ENCODE results near the gene ALPG.
"Not testable (repeated sequence)": the region's sequence is repeated elsewhere in the genome, so short reads cannot be mapped to it uniquely, and the experiment has no call there.

ALPG gene

DNA sequence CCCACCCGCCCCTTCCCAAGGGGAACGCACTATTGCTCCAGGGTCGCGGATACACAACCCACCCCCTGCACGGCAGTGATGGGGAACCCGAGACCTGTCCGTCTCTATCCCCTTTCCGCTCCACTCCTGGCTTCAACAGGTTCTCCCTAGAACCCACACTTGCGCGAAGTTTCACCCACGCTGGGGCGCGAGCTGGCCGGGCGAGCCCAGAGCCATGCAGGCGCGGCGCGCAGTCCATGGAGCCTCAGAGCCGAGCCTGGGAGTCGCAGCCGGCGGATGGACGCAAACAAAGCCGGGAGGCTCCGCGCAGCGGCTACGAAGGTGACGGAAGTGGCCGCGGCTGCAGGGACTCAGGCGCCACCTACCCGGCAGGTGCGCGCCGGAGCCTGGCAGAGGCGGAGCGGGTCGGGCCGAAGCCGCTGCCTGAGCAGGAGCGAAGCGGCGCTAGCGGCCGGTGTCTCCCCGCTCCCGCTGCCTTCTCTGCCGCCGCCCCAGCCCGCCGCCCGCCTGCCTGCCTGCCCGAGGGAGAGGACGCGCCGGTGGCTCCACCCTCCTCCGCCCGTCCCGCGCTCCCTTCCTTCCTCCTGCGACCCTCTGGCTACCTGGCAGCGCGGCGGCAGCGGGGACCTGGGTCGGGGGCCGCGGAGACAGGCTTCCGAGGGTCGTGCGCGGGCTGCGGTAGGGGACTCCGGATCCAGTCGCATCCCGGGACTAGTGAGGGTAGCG is 14.0 kb downstream of the ALPG start:
- DNase-seq (ENCODE audit: low read depth): no peak

DNA sequence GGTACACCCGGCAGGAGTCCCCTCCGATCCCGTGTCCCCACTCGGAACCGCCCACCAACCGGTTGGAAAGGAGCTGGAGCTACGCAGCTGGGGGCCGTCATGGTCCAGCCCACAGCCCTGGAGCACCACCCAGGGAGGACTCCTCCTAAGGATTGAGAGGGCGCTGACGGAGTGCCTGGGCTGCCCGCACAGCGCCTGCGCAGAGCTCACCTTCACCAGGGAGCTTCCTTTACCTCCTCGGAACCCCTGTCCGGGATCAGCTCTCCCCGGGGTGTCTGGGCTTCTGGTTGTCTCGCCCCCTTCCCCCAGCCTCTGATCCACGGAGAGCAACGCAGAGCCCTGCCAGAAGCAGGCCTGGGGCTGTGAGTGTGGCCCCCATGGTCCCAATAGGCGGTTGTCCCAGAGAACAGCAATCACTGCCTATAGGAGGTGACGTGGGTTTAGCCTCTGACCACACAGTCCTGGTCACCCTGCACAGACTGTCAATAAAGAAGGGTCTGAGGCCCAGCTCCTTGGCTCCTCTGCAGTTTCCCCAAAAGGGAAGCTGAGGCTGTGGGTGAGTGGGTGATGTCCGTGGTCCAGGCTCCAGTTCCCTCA is 14.6 kb downstream of the ALPG start:
- no peak for DNase-seq (ENCODE audit: low read depth)

DNA sequence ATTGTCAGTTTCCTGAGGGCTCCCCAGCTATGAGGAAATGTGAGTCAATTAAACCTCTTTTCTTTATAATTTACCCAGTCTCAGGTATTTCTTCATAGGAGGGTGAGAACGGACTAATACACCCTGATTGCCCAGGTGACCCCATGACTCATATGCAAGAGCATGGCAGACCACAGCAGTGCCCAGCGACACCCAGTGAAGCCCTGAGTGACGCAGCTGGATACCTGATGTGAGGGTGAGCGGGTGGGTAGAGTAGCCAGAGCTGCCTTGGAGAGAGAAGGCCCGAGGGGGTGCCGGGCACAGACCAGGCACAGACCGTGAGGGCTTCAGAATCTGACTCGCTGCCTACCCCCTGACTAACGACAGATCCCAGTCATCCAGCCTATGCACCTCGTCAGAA is 15.4 kb downstream of the ALPG start:
- no peak for DNase-seq (ENCODE audit: low read depth)

DNA sequence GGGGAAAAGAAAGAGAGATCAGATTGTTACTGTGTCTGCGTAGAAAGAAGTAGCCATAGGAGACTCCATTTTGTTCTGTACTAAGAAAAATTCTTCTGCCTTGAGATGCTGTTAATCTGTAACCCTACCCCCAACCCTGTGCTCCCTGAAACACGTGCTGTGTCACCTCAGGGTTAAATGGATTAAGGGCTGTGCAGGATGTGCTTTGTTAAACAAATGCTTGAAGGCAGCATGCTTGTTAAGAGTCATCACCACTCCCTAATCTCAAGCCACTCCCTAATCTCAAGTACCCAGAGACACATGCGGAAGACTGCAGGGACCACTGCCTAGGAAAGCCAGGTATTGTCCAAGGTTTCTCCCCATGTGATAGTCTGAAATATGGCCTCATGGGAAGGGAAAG is 16.4 kb downstream of the ALPG start:
- not testable (repeated sequence) for DNase-seq (ENCODE audit: low read depth)

DNA sequence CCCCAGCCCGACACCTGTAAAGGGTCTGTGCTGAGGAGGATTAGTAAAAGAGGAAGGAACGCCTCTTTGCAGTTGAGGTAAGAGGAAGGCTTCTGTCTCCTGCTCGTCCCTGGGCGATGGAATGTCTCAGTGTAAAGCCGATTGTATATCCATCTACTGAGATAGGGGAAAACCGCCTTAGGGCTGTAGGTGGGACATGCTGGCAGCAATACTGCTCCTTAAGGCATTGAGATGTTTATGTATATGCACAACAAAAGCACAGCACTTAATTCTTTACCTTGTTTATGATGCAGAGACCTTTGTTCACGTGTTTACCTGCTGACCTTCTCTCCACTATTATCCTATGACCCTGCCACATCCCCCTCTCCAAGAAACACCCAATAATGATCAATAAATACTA is 16.8 kb downstream of the ALPG start:
- not testable (repeated sequence) for DNase-seq (ENCODE audit: low read depth)

DNA sequence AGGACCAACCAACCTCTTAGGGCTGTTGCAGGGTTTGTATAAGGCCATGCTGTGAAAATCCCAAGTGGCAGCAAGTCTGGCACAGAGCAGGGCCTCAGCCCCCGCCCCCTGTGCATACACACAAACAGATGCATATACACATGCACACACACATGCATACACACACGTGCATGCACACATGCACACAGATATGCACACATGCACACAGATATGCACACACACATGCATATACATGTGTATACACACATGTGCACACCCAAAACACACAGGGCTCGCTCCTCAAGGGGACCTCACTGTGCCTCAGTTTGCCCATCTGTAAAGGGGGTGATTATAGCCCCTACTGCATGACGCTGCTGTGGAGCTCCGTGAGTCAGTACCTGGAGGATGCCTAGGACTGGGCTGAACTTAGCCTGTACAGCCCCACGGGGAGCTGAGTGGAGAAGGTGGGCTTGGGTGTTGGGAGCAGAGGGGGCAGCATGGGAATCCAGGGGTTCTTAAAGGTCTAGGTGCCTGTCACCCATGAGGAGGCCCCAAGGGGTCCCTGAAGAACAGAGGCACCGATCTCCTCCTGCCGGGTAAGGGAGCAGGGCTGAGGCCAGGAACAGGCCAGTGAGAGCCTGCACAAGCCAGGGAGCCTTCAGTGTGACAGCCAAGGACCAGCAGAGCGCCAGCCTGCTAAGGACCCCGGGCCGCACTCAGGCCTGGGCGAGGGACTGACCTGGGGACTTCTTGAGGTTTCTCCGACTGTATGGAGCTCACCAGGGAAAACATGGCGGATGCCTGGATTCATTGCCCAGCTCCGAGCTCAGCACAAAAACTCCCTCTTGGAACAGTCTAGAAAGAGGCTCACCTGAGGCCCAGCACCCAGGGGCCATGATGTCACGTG is 25.3 kb downstream of the ALPG start:
- no peak for DNase-seq (ENCODE audit: low read depth)

DNA sequence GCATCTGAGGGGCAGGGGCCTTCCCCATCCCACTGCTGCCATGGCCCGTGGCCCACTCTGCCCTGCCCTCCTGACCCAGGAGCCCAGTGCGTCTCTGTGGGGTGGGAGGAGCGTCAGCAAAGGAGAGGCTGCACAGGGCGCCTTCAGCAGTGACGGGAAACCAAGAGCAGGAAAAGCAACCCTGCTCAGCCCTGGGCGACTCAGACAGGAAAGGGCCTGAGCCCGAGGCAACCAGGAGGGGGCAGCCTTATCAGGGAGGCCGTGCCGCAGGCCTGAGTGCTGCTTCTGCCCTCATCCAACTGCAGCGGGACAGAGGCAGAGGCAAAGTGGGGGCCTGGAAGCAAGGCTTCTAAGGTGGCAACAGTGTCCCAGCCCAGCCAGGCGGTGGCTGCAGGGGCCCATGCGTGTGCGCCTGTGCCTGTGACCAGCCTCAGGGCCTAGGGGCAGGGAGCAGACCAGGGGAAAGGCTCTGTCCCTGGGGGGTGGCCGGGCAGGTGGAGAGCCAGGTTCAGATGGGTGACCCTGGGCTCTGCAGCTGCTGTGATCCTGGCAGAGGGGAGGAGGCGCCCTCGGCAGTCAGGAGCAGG is 26.0 kb downstream of the ALPG start:
- DNase-seq (ENCODE audit: low read depth): no peak

DNA sequence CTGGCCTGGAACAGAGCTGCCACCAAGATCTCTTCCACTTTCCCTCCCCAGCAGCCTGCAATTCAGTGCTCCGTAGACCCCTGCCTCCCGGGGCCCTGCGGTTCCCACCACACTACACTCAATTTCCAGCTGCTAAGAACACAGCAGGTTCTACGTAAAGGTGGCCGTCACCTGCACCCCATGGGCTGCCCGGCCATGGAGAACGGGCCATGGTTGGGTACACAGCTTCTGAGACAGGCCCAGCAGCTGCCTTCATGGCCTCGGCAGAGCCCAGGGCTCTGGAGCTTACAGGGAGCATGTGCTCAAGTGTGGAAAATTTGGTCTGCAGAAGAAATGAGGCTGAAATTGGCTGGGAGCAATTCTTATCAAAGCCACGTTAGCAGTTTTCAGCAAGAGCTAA is 27.0 kb downstream of the ALPG start:
- not testable (repeated sequence) for DNase-seq (ENCODE audit: low read depth)

DNA sequence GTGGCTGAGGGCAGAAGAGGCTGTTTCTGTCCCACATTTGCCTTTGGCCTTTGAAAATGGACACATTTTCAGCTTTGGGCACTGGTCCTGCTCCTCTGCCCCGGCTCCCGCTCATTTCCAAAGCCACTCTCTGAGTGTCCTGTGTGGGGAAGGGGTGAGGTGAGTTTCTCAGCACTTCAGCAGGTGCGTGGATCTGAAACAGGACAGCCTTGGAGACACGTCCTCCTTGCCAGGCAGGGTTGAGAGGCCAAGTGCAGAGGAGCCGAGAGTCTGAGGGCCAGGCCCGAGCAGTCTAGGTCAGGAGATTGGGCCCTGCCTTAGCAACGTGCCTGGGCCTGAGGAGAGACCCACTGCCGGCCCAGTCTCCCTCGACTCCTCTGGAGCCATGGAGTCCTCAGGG is 27.4 kb downstream of the ALPG start:
- DNase-seq (ENCODE audit: low read depth): no peak

DNA sequence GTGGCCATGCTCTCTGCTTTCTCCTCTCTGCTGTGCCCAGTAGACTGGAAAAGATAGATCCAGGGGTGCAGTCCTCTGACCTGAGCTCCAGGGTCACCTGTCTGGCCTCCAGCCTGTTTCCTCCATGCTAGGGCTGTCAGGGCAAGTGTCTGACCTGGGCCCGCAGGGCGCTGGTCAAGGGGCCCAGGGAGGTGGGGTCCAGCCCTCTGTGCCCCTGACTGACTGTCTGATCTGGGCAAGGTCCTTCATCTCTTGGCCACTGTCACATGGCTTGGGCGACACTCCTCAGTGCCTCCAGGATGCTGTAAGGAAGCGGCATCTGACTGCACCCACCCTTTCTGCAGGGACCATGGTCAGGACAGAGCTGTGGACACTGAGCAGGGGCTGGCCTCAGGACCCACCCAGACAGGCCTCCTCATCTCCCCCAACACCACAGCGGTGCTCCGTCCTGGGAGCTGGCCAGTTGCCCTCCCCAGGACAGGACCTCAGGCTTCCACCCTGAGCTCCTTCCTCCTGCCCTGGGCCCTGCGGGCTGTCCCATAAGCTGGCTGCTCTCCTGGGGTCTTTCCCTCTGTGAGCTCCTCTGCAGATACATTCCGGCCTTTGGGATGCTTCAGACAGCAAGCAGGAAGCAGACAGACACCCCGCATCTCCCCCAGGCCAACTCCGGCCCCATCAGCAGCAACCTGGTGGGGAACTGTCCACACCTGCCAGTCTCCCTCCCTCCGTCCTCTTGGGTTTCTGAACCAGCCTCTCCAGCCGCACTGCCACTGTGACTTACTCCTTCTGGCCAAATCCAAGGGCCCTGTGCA is 28.1 kb downstream of the ALPG start:
- no peak for DNase-seq (ENCODE audit: low read depth)

DNA sequence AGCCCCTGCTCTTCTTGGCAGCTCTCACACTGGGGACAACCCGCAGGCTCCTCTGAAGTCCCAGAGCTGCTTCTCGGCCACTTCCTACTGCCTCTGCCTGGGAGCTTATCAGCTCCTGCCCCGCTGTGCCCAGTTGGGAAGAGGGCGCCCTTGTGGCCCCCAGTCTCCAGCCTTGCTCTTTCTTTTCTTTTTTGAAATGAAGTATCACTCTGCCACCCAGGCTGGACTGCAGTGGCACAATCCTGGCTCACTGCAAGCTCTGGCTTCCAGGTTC is 28.7 kb downstream of the ALPG start:
- no peak for DNase-seq (ENCODE audit: low read depth)

DNA sequence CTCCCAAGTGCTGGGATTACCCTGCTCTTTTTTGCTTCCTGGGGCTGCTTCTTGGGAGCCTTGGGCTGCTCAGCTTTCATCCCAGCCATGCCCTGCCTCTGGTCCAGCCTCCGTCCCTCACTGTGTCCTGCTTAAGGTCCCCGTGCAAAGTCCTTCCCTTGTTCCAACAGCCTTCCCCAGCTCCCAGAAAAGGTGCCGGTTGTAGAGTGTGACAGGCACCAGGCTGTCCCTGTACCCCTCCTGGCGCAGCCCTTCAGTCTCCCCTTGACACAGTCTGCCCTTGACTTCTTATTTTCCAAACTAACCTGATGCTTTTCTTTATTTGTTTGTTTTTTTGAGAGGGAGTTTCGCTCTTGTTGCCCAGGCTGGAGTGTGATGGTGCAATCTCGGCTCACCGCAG is 29.2 kb downstream of the ALPG start:
- DNase-seq (ENCODE audit: low read depth): no peak

DNA sequence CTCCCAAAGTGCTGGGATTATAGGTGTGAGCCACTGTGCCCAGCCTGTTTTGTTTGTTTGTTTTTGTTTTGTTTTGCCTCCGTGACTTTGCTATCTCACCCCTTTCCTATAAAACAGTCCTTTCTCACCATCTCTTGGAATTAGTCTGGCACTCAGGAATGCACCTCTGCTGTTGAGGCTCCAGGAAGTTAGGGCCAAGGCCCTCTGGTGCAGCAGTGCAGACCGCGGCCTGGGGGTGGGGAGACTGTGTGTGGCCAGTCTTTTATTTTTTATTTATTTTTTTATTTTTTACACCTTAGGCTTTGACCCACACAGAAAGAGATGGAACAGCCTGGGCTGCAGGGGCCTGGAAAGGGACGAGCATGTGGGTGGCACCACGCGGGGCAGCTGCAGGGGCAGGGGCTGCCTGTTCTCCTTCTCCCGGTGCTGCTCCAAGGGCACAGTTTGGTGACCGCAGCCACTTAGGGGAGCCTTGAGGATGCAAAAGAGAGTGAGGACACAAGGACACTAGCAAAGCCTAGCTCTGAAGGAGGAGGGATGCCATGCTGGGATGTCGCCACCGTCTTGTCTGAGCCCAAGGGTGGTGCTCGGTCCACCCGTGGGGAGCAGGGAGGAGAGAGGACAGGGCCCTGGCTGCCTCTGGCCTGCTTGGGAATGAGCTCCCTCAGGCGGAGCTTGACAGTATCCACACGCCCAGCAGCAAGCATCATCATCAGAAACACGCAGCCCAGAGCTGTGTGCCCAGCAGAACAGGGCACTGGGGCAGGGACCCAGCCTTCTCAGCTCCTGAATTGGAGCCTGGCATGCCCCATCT is 29.9 kb downstream of the ALPG start:
- DNase-seq (ENCODE audit: low read depth): no peak

DNA sequence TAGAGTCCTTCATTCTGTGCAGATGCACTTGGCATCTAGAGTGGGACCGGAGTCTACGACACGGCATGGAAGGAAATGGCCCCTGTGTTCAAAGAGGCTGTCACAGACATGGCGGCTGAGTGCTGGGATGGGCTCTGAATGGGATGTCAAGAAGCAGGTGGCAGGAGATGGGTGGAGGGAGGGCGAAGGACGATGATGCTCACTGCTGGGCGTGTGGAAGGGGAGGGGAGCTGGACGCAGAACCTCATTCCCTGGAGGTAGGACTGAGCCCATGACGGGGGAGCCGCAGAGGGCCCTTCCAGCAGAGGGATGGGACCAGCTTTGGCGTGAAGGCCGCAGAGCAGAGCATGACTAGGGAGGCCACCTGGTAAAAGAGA is 30.5 kb downstream of the ALPG start:
- no peak for DNase-seq (ENCODE audit: low read depth)

DNA sequence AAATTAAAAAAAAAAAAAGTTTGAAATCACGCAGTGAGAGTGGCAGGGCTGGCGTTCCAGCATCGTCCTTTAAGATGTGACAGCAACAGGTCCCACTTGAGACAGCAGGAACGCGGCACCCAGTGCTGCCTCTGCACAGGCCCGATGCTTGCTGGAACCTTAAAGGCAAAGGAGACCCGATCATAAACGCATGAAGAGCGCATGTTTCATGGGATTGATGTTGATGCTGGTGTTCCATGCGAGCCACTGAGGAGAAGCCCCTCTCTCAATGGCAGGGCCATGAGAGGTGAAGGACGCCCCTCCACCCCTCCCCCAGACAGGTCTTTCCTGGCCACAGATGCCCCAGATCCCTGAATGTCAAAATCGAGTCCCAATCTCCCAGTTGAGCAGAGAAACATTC is 31.4 kb downstream of the ALPG start:
- DNase-seq (ENCODE audit: low read depth): no peak

DNA sequence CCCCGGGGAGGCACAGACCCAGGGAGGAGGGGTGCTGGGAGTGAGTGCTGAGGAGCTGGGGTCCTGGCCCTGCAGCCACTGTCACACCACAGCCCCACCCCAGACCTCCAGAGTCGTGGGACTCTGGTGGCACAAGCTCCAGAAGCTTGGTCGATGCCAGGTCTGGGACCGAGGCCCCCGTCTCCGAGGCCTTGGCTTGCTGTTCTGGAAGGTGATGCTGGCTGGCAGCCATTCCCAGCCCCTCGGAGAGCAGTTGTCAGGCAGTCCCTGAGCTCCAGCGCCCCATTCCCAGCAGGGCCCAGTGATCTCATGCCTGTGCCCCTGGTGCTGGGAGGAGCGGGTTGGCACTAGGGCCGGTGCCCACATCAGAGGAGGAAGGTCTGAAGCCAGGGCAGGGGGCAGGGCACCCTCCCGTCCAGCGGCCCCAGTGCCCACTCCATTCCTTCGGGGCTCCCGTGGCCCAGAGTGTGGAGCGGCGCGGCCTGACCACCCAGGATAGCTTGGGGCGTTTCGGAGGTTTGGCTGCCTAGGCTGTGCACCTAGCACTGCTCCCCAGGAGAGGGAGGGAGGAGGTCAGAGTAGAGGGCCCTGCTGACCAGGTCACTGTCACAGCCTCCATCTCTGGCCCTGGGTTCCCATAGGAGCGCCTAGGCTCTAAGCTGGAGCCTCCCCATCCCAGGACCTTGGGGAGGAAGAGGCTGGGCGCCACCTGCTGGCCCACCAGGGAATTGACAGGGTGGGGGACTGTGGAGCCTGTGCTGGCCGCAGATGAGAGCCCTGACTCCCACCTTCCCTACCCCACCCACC is 32.5 kb downstream of the ALPG start:
- no peak for DNase-seq (ENCODE audit: low read depth)

DNA sequence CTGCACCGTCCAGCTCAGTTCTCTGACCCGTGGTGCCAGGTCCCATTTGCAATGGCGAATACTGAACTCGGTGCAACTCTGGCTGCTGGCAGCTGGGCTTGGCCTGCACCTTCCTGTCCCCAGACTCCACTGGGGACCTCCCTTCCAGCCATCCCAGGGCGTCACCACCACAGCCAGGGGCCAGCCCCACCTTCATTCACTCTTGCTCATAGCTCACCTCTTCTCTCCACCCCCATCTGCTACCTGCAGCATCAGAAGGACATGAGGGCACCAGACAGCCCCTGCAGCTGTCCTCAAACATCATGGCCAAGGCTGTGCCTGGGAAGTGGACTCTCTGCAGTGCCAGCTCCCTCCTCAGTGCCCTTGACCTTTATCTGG is 33.1 kb downstream of the ALPG start:
- no peak for DNase-seq (ENCODE audit: low read depth)

DNA sequence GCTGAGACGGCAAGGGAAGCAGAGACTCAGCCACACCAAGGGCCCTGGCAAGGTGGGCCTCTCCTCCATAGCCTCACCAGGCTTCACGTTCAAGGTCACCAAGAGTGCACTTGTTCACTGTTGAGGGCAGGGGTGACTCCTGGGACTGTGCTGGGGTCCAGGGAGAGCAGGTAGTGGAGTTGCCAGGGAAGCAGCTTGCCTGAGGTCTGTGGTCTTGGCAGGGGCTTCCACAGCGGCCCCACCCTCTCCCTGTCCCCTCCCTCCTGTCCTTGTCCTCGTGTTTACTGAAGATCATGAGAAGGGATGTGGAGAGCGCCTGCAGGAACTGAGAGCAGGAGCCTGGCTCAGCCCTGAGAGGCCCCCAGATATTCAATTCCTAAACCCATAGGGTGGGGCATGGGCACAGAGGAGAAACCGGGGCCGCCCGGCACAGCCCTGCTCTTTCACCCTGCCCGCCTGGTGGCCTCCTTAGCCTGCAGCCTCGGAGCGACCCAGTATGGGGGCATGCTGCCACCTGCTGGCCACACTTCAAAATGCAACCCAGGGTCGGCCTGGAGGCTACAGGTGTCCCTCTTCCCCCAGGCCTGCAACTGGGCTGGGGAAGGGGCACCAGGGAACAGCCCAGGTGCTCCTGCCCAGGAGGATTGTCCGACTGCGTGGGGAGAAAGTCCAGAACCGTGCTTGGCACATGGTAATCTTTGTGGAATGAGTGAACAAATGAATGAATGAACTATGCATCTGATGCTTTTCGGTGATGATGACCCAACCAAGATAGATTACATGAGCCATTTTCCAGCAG is 33.8 kb downstream of the ALPG start:
- peak; percentile 18 for DNase-seq (ENCODE audit: low read depth)

DNA sequence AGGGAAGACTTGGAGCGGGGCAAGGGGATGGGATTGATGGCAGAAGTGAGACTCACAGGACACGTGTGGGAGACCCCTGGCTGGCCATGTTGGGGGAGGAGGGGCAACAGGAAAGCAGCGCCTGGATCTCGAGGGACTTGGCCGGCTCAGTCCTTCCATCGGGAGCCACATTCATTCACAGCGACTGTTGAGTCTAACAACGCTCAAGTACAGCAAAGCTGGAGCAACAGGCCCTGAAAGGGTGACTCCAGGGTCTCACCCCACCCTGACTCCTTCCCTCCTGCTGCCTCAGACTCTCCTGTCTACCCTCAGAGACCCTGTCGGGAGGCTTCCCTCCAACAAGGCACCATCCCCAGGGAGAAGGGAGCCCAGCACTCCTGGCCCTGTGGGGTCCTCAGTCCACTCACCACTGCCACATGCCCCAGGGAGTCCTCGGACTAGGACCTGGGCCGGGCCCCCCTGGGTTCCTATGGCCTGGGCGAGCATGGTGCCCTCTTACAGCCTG is 34.6 kb downstream of the ALPG start:
- DNase-seq (ENCODE audit: low read depth): no peak
